HepG2 (cell line): ENCODE results near the gene TRIM37. TPM values are rescaled to one million over a fixed set of nuclear protein-coding genes. Genes with fewer than 3 reads are reported as not detected.

Experiments used
- ARNTL ChIP-seq: sonication (generic); formaldehyde crosslinking; IDR thresholded peaks from 2 replicates; pipeline ENCODE4 v1.4.0; 2020; ENCODE audit warnings: mild to moderate bottlenecking, missing genetic modification reagents
- CCDC6 ChIP-seq: sonication (generic); formaldehyde crosslinking; IDR thresholded peaks from 2 replicates; pipeline ENCODE4 v1.8.1; 2022; ENCODE audit warnings: mild to moderate bottlenecking, missing genetic modification reagents, moderate library complexity
- CENPT ChIP-seq: sonication (generic); formaldehyde crosslinking; IDR thresholded peaks from 2 replicates; pipeline ENCODE4 v1.8.0; 2022; ENCODE audit warnings: low read depth, mild to moderate bottlenecking, moderate library complexity, missing genetic modification reagents
- GRHL1 ChIP-seq: sonication (generic); formaldehyde crosslinking; conservative IDR thresholded peaks from 2 replicates; pipeline ENCODE4 v1.8.0; 2022; ENCODE audit warnings: missing genetic modification reagents
- MAZ ChIP-seq, 2 experiments: sonication (generic) in 1 of 2; formaldehyde crosslinking in 1 of 2; IDR thresholded peaks; 2 replicates each; pipeline versions ENCODE4 v1.5.0 to v1.6.1; 2012 to 2020; ENCODE audit warnings: low read depth in 2 of 2, mild to moderate bottlenecking in 2 of 2, borderline replicate concordance in 1 of 2, improper control_type of control experiment in 1 of 2, low read length in 1 of 2, missing genetic modification reagents in 1 of 2, moderate library complexity in 1 of 2
- MIER2 ChIP-seq: IDR thresholded peaks from 2 replicates; pipeline ENCODE4 v1.6.1; 2016; ENCODE audit warnings: missing biosample characterization, missing genetic modification reagents
- NAIF1 ChIP-seq: sonication (generic); formaldehyde crosslinking; IDR thresholded peaks from 2 replicates; pipeline ENCODE4 v1.5.0; 2020; ENCODE audit warnings: mild to moderate bottlenecking, missing genetic modification reagents, borderline replicate concordance
- PTBP1 ChIP-seq: fragments of 200-400 bp; formaldehyde crosslinking; IDR thresholded peaks from 2 replicates; pipeline ENCODE4 v1.6.1; 2018; ENCODE audit warnings: low read length, low read depth; ENCODE audit not compliant: poor library complexity, severe bottlenecking
- SIN3B ChIP-seq: fragments of 150-350 bp; IDR thresholded peaks from 2 replicates; pipeline ENCODE4 v1.6.1; 2014; ENCODE audit warnings: low read length
- SP140L ChIP-seq: sonication (generic); formaldehyde crosslinking; IDR thresholded peaks from 2 replicates; pipeline ENCODE4 v1.4.0; 2020; ENCODE audit warnings: missing genetic modification reagents, borderline replicate concordance
- ZBTB14 ChIP-seq: sonication (generic); formaldehyde crosslinking; IDR thresholded peaks from 2 replicates; pipeline ENCODE4 v1.4.0; 2020; ENCODE audit warnings: missing genetic modification reagents
- ZBTB3 ChIP-seq: sonication (generic); formaldehyde crosslinking; IDR thresholded peaks from 2 replicates; pipeline ENCODE4 v1.4.0; 2020; ENCODE audit warnings: low read depth, mild to moderate bottlenecking, moderate library complexity, missing genetic modification reagents, borderline replicate concordance
- ZNF441 ChIP-seq: sonication (generic); formaldehyde crosslinking; IDR thresholded peaks from 2 replicates; pipeline ENCODE4 v1.7.0; 2021; ENCODE audit warnings: missing genetic modification reagents, borderline replicate concordance
- ZNF7 ChIP-seq: IDR thresholded peaks from 2 replicates; pipeline ENCODE4 v1.6.1; 2016; ENCODE audit warnings: missing biosample characterization, missing genetic modification reagents
- ZNF766 ChIP-seq: sonication (generic); formaldehyde crosslinking; IDR thresholded peaks from 2 replicates; pipeline ENCODE4 v1.5.0; 2020; ENCODE audit warnings: missing genetic modification reagents, borderline replicate concordance
- ZNF780A ChIP-seq: sonication (generic); formaldehyde crosslinking; IDR thresholded peaks from 2 replicates; pipeline ENCODE4 v1.8.0; 2022; ENCODE audit warnings: mild to moderate bottlenecking, missing genetic modification reagents, moderate library complexity
- polyA plus RNA-seq, 8 experiments: library from polyadenylated mRNA; depleted of rRNA in 3 of 8; stranded (reverse) in 7 of 8; unstranded in 1 of 8; fragments of >200 nt; fragmentation: Illumina TruSeq in 4 of 8; extraction: Trizol in 4 of 8; gene quantifications; 2 replicates each; pipeline versions ENCODE4 v1.2.1 to v1.2.3, GENCODE V29; 2011 to 2016; ENCODE audit warnings: low read depth in 4 of 8, missing spikeins in 1 of 8, mixed read lengths in 1 of 8; ENCODE audit not compliant: insufficient read depth in 1 of 8
- total RNA-seq, 5 experiments: library from RNA; depleted of rRNA; stranded (reverse); fragments of >200 nt; fragmentation: Illumina TruSeq; extraction: Trizol; gene quantifications; 2 replicates each; pipeline ENCODE4 v1.2.3, GENCODE V29; 2016; ENCODE audit warnings: low read depth in 1 of 5
- TF ChIP-seq, protein P1 (sequence below): sonication (generic); formaldehyde crosslinking; IDR thresholded peaks from 2 replicates; pipeline ENCODE4 v1.5.0; 2020; ENCODE audit warnings: mild to moderate bottlenecking, low read depth, missing genetic modification reagents, borderline replicate concordance
- TF ChIP-seq, protein P2 (sequence below): sonication (generic); formaldehyde crosslinking; IDR thresholded peaks from 2 replicates; pipeline ENCODE4 v1.4.0; 2020; ENCODE audit warnings: missing genetic modification reagents
- TF ChIP-seq, protein P3 (sequence below): sonication (generic); formaldehyde crosslinking; IDR thresholded peaks from 2 replicates; pipeline ENCODE4 v1.4.0; 2020; ENCODE audit warnings: missing genetic modification reagents, borderline replicate concordance

TRIM37 gene
- total and polyA plus RNA-seq, 2 of the 13 experiments (the other 11 are each of a cell fraction or from before 2014, with no cell fraction given) = 12.4 to 39.1 TPM

GRCh38 chr17:59106463-59107305 lies at the start of gene TRIM37 (continued):
- TF ChIP-seq ZBTB3 = no peak; the same call in 1 of the 2 replicates
- TF ChIP-seq, protein P1, sequence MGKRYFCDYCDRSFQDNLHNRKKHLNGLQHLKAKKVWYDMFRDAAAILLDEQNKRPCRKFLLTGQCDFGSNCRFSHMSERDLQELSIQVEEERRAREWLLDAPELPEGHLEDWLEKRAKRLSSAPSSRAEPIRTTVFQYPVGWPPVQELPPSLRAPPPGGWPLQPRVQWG = no peak
- peak; percentile 90; the same call in 1 of the 2 replicates for TF ChIP-seq ZNF766 (CRISPR knock-in tag)
- peak; percentile 97 for TF ChIP-seq ARNTL
- TF ChIP-seq, protein P2, sequence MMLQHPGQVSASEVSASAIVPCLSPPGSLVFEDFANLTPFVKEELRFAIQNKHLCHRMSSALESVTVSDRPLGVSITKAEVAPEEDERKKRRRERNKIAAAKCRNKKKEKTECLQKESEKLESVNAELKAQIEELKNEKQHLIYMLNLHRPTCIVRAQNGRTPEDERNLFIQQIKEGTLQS = no peak; the same call in 1 of the 2 replicates
- TF ChIP-seq SP140L = no peak; the same call in 1 of the 2 replicates
- no peak for TF ChIP-seq ZNF7 (CRISPR knock-in tag)
- no peak for TF ChIP-seq MIER2 (CRISPR knock-in tag)
- peak; percentile 85; the same call in 1 of the 2 replicates for TF ChIP-seq ZNF780A
- TF ChIP-seq ZBTB14 (CRISPR knock-in tag) = peak; percentile 93
- TF ChIP-seq, protein P3, sequence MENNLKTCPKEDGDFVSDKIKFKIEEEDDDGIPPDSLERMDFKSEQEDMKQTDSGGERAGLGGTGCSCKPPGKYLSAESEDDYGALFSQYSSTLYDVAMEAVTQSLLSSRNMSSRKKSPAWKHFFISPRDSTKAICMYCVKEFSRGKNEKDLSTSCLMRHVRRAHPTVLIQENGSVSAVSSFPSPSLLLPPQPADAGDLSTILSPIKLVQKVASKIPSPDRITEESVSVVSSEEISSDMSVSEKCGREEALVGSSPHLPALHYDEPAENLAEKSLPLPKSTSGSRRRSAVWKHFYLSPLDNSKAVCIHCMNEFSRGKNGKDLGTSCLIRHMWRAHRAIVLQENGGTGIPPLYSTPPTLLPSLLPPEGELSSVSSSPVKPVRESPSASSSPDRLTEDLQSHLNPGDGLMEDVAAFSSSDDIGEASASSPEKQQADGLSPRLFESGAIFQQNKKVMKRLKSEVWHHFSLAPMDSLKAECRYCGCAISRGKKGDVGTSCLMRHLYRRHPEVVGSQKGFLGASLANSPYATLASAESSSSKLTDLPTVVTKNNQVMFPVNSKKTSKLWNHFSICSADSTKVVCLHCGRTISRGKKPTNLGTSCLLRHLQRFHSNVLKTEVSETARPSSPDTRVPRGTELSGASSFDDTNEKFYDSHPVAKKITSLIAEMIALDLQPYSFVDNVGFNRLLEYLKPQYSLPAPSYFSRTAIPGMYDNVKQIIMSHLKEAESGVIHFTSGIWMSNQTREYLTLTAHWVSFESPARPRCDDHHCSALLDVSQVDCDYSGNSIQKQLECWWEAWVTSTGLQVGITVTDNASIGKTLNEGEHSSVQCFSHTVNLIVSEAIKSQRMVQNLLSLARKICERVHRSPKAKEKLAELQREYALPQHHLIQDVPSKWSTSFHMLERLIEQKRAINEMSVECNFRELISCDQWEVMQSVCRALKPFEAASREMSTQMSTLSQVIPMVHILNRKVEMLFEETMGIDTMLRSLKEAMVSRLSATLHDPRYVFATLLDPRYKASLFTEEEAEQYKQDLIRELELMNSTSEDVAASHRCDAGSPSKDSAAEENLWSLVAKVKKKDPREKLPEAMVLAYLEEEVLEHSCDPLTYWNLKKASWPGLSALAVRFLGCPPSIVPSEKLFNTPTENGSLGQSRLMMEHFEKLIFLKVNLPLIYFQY (CRISPR knock-in tag) = no peak
- TF ChIP-seq SIN3B = peak; percentile 92
- TF ChIP-seq CCDC6 (CRISPR knock-in tag) = peak; percentile 91
- peak; percentile 100 for TF ChIP-seq NAIF1 (CRISPR knock-in tag)
- TF ChIP-seq GRHL1 (CRISPR knock-in tag) = no peak
- TF ChIP-seq ZNF441 (CRISPR knock-in tag) = peak; percentile 78; the same call in 1 of the 2 replicates
- no peak for TF ChIP-seq PTBP1
- no peak for TF ChIP-seq CENPT (CRISPR knock-in tag)
- TF ChIP-seq MAZ (IDR thresholded peaks at IDR 0.05; ENCODE audit: borderline replicate concordance, low read depth, low read length) = peak; percentile 95
- TF ChIP-seq MAZ (CRISPR knock-in tag; IDR thresholded peaks at IDR 0.05; ENCODE audit: low read depth) = peak; percentile 98
